Measurements from ENCODE around the gene HDAC4. TPM values are rescaled to one million over a fixed set of nuclear protein-coding genes. Genes with fewer than 3 reads are reported as not detected.

HDAC4 gene
- total RNA-seq, 1 donor from 2014 or later: 65.7 TPM

DNA sequence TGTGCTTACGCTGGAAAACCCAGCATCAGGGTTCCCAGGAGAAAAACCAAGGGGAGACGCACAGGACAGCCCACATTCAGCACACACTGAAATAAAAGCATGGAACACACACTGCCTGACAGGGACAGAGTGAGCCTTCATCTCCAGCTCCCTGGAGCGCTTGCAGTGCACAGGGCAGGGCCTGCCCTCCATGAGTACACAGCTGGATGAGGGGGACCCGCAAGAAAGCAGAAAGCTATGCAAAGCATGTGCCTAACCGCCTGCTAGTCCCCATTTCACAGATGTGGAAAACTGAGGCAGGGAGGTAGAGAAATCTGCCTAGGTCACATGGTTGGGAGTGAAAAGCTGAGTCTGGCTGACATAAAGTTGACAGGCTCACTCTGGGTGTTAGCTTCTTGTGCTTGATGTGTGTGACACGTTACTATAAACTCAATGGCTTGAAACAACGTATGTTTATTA is 187.1 kb downstream of the HDAC4 start:
- Histone ChIP-seq H3K27ac (no peak overlapping the region), H3K4me3 (no peak overlapping the region), H3K27me3 (no peaks in the 10 kb centered on the region), H3K9me3 (no peaks in the 10 kb centered on the region), H3K4me1 (no peaks in the 10 kb centered on the region), H3K36me3 (no peaks in the 10 kb centered on the region)
- TF ChIP-seq, protein P1, sequence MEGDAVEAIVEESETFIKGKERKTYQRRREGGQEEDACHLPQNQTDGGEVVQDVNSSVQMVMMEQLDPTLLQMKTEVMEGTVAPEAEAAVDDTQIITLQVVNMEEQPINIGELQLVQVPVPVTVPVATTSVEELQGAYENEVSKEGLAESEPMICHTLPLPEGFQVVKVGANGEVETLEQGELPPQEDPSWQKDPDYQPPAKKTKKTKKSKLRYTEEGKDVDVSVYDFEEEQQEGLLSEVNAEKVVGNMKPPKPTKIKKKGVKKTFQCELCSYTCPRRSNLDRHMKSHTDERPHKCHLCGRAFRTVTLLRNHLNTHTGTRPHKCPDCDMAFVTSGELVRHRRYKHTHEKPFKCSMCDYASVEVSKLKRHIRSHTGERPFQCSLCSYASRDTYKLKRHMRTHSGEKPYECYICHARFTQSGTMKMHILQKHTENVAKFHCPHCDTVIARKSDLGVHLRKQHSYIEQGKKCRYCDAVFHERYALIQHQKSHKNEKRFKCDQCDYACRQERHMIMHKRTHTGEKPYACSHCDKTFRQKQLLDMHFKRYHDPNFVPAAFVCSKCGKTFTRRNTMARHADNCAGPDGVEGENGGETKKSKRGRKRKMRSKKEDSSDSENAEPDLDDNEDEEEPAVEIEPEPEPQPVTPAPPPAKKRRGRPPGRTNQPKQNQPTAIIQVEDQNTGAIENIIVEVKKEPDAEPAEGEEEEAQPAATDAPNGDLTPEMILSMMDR (IDR thresholded peaks at IDR 0.05): no peak
- no peak for DNase-seq (ENCODE audit: low spot score in 2 of 2)
- intact Hi-C loops (cut with DNase I): no loop called here

- Histone ChIP-seq H3K4me3 (no peak overlapping the region), H3K4me1 (no peaks in the 10 kb centered on the region), H3K9me3 (no peaks in the 10 kb centered on the region), H3K27me3 (no peaks in the 10 kb centered on the region), H3K27ac (no peak overlapping the region), H3K36me3 (no peaks in the 10 kb centered on the region)
- TF ChIP-seq, protein P1 (IDR thresholded peaks at IDR 0.05): no peak
- DNase-seq (ENCODE audit: low spot score in 2 of 2): no peak
- intact Hi-C loops (cut with DNase I): no loop called here
Measured at GRCh38 chr2:239212929-239213642, 187.7 kb downstream of the HDAC4 start.

DNA sequence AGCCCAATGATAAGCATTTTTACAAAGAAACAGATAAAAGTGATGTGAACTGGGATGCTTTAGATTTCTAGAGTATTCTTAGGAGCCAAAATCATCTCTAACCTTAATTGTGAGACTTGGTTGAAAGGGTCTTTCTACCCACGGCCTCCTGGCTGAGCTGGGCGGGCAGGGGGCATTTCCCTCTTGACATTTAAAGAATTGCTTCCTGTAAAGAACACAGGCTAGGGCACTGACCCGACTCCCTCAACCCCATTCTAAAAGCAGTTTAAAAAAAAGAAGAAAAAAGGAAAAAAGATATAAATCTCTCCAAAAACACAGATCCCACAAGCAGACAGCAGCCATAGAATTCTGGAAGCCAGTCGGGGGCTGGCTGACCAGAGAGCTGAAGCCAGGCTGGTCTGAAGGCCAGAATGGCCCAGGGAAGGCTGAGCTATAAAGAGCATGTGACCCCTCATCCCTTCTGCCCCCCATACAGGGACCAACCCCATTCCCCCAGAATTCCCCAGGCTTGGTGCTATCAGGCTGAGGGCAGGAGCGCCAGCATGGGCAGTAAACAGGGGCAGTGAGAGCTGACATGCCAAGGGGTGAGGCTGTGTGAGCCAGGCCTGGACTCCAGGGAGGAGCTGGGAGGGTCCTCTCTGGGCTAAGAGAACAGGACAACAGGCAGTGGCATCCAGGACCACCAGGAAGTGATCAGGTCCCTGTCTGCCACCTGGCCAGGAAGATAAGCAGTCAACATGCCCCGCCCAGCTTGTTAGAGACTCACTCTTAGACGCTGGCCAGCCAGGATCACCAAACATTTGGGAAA is 188.5 kb downstream of the HDAC4 start:
- H3K36me3 ChIP-seq: no peaks in the 10 kb centered on the region
- TF ChIP-seq, protein P1 (IDR thresholded peaks at IDR 0.05): no peak
- H3K27ac ChIP-seq: no peak overlapping the region
- H3K9me3 ChIP-seq: no peaks in the 10 kb centered on the region
- no peaks in the 10 kb centered on the region for H3K4me1 ChIP-seq
- no peaks in the 10 kb centered on the region for H3K27me3 ChIP-seq
- intact Hi-C loops (cut with DNase I): no loop called here
- no peak for DNase-seq (ENCODE audit: low spot score in 2 of 2)
- H3K4me3 ChIP-seq: no peak overlapping the region

- TF ChIP-seq, protein P1 (IDR thresholded peaks at IDR 0.05): no peak
- Histone ChIP-seq H3K36me3 (no peaks in the 10 kb centered on the region), H3K4me1 (no peaks in the 10 kb centered on the region), H3K4me3 (no peak overlapping the region), H3K27me3 (no peaks in the 10 kb centered on the region), H3K9me3 (no peaks in the 10 kb centered on the region), H3K27ac (no peak overlapping the region)
- DNase-seq (ENCODE audit: low spot score in 2 of 2): no peak
- intact Hi-C loops (cut with DNase I): no loop called here
Measured at GRCh38 chr2:239211396-239212094, 189.3 kb downstream of the HDAC4 start.

DNA sequence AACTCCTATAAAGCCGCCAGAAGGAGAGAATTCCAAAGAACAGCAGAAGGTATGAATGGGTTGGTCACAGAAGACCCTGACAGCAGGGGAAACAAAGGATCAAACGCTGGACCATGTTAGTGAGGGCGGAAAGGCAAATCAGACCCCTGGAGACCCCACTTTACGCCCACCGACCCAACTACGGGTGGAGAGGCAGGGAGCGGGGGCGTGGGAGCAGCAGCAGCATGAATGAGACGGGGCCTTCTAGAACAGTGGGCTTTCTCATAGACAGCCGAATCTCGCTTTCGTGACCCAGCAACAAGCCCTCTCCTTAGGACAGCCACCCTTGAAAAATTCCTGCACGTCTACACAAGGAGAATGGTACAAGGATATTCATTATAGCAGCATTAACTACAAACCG is 191.0 kb downstream of the HDAC4 start:
- H3K4me1 ChIP-seq: no peaks in the 10 kb centered on the region
- no peaks in the 10 kb centered on the region for H3K27me3 ChIP-seq
- H3K4me3 ChIP-seq: no peak overlapping the region
- no peaks in the 10 kb centered on the region for H3K9me3 ChIP-seq
- intact Hi-C loops (cut with DNase I): no loop called here
- no peak for DNase-seq (ENCODE audit: low spot score in 2 of 2)
- H3K27ac ChIP-seq: no peak overlapping the region
- TF ChIP-seq, protein P1 (IDR thresholded peaks at IDR 0.05): no peak
- H3K36me3 ChIP-seq: no peaks in the 10 kb centered on the region
